RWPE2 (cell line): ENCODE results near the gene MRLN.

Source experiments
- ATAC-seq: fragments of 200-7000 bp; cut with Tn5 transposase; 3 replicates; pipeline ENCODE4 v1.9.1; 2021; ENCODE audit warnings: low read depth
- DNase-seq: peaks from one replicate; pipeline ENCODE4 v3.0.0-alpha.2; 2020; ENCODE audit warnings: low spot score
- H3K27ac ChIP-seq: fragments of 450-650 bp; 2 replicates; pipeline ENCODE4 v1.5.1; 2017; ENCODE audit warnings: mild to moderate bottlenecking; ENCODE audit not compliant: poor library complexity, severe bottlenecking
- H3K27me3 ChIP-seq: fragments of 250-450 bp; sonication (Bioruptor Pico); 2 replicates; pipeline ENCODE4 v1.5.1; 2021; ENCODE audit warnings: mild to moderate bottlenecking, moderate library complexity; ENCODE audit not compliant: insufficient read depth, poor library complexity, severe bottlenecking
- H3K36me3 ChIP-seq: fragments of 250-450 bp; sonication (Bioruptor Pico); 2 replicates; pipeline ENCODE4 v1.5.1; 2020; ENCODE audit warnings: low read depth, mild to moderate bottlenecking, moderate library complexity
- H3K4me1 ChIP-seq: fragments of 250-450 bp; sonication (Bioruptor Pico); 2 replicates; pipeline ENCODE4 v1.5.1; 2021; ENCODE audit warnings: mild to moderate bottlenecking, moderate library complexity; ENCODE audit not compliant: insufficient read depth, poor library complexity, severe bottlenecking
- H3K4me3 ChIP-seq: fragments of 250-450 bp; sonication (Bioruptor Pico); 2 replicates; pipeline ENCODE4 v1.5.1; 2021; ENCODE audit warnings: mild to moderate bottlenecking, moderate library complexity; ENCODE audit not compliant: severe bottlenecking
- H3K9me3 ChIP-seq: fragments of 250-450 bp; sonication (Bioruptor Pico); 2 replicates; pipeline ENCODE4 v1.5.1; 2021; ENCODE audit warnings: mild to moderate bottlenecking, moderate library complexity; ENCODE audit not compliant: severe bottlenecking
- TF ChIP-seq, protein P1 (sequence below): fragments of 450-650 bp; IDR thresholded peaks from one replicate; pipeline ENCODE4 v1.5.1; 2017; ENCODE audit warnings: mild to moderate bottlenecking, moderate library complexity; ENCODE audit not compliant: poor library complexity, severe bottlenecking

MRLN gene

DNA sequence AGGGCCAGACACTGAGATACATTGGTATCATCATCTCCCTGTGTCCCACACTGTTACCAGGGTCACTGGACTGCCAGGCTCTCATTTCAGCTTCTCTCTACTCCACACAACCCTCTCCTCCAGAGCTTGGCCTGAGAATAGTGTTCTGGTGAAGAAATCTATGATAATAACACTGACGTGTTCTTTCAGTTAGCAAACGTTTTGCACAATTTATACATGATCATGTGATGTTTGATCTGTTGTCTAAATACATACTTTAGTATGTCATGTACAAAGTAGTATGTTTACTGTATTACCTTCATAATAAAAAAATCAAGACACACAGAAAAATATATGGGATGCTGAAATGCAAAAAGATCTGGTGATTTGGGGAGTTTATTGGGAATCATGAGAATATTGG is 48.6 kb downstream of the MRLN start:
- ATAC-seq: no peak

DNA sequence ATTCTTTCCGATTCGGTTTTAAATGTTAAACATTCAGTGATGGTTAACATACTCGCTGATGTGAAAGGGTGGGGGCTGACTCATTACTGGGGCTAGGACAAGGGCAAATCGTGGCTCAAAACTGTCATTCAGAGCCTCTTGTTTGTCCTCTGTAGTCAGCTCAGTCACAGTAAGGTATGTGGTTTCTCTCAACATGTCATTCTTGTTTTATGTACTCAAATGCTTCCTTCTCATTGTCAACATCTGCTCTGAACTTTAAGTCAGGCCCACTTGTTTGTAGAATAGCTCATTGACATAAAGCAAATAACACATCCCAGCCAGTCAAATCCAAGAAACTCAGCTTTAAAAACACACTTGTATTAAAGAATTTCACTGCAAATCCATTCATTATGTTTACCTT is 50.9 kb downstream of the MRLN start:
- Histone ChIP-seq H3K4me1 (no peaks in the 10 kb centered on the region), H3K27ac (no peak overlapping the region), H3K9me3 (no peaks in the 10 kb centered on the region), H3K27me3 (no peaks in the 10 kb centered on the region), H3K36me3 (no peaks in the 10 kb centered on the region; the same call in 1 of the 2 replicates), H3K4me3 (no peak overlapping the region)
- DNase-seq (no peak), ATAC-seq (no peak)
- TF ChIP-seq, protein P1, sequence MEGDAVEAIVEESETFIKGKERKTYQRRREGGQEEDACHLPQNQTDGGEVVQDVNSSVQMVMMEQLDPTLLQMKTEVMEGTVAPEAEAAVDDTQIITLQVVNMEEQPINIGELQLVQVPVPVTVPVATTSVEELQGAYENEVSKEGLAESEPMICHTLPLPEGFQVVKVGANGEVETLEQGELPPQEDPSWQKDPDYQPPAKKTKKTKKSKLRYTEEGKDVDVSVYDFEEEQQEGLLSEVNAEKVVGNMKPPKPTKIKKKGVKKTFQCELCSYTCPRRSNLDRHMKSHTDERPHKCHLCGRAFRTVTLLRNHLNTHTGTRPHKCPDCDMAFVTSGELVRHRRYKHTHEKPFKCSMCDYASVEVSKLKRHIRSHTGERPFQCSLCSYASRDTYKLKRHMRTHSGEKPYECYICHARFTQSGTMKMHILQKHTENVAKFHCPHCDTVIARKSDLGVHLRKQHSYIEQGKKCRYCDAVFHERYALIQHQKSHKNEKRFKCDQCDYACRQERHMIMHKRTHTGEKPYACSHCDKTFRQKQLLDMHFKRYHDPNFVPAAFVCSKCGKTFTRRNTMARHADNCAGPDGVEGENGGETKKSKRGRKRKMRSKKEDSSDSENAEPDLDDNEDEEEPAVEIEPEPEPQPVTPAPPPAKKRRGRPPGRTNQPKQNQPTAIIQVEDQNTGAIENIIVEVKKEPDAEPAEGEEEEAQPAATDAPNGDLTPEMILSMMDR: no peak

More for the DNA sequence above, 48.6 kb downstream of the MRLN start:
- TF ChIP-seq, protein P1: no peak
- Histone ChIP-seq H3K4me3 (no peak overlapping the region), H3K27ac (no peak overlapping the region), H3K36me3 (no peaks in the 10 kb centered on the region; the same call in 1 of the 2 replicates), H3K27me3 (peaks cover 12% of the 10 kb centered on the region), H3K9me3 (no peaks in the 10 kb centered on the region), H3K4me1 (no peaks in the 10 kb centered on the region)
- no peak for DNase-seq

DNA sequence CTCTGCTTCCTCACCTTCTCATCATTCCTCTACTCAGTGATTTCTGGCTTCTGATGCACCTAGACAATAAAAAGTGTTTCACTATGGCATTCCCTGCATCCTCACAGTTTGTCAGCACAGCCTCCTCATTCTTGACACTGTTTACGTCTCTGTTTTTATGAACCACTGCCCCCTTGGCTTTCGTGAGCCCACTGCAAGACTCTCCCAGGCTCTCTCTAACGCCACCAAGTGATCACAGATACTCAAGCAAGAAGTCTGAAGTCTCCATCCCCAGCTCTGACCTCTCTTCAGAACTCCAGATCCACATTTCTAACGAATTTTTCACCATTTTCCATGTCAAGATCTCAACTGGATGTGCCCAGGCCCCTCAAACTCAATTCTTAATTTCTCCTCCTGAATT is 52.5 kb downstream of the MRLN start:
- no peaks in the 10 kb centered on the region for H3K9me3 ChIP-seq
- no peak overlapping the region for H3K27ac ChIP-seq
- no peak for DNase-seq
- TF ChIP-seq, protein P1: no peak
- H3K36me3 ChIP-seq: no peaks in the 10 kb centered on the region; the same call in 1 of the 2 replicates
- no peak for ATAC-seq
- no peaks in the 10 kb centered on the region for H3K27me3 ChIP-seq
- H3K4me3 ChIP-seq: no peak overlapping the region
- H3K4me1 ChIP-seq: no peaks in the 10 kb centered on the region

DNA sequence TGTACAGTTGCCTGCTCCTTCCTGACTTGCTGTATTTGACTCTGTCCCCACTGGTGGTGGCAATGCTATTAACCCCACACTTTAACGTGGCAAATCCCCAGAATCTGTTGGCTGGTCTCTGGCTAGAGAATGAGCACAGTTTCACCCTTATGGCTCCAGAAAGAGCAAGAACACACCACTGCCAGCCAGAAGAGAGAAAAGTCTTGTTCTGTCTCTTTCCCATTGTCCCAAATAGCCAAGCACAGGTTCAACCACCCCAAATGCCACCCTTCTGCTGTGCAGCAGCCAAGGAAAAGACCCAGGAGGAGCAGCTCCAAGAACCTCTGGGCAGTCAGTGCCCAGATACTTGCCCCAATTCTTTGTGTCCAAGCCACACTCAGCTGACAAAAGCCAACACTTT is 54.9 kb downstream of the MRLN start:
- H3K4me3 ChIP-seq: no peak overlapping the region
- no peaks in the 10 kb centered on the region for H3K9me3 ChIP-seq
- DNase-seq (no peak), ATAC-seq (no peak)
- no peaks in the 10 kb centered on the region for H3K27me3 ChIP-seq
- H3K36me3 ChIP-seq: no peaks in the 10 kb centered on the region
- TF ChIP-seq, protein P1: no peak
- H3K27ac ChIP-seq: no peak overlapping the region
- no peaks in the 10 kb centered on the region for H3K4me1 ChIP-seq

DNA sequence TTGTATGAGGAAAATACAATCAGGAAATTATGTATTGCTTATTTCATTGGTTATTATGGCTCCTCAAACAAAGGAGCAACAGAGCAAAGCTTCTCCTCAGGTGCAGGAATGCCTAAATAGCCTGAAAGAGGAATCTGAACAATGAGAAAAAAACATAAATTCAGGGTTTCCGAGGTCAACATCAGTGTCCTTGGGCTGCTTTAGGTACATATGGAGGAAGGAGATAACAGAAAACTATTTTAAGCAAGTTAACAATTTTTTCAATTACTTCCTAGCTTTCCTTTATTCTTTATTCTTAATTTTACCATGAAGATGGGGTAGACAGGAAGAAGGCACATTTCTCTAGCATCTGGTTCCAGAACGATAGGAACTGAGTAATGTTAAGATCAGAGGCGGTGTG is 57.6 kb downstream of the MRLN start:
- Histone ChIP-seq H3K27ac (no peak overlapping the region), H3K4me3 (no peak overlapping the region), H3K27me3 (no peaks in the 10 kb centered on the region), H3K4me1 (no peaks in the 10 kb centered on the region), H3K9me3 (no peaks in the 10 kb centered on the region), H3K36me3 (no peaks in the 10 kb centered on the region)
- TF ChIP-seq, protein P1: no peak
- ATAC-seq: no peak
- no peak for DNase-seq
